ENCODE measurements around the gene VWA3B. TPM values are rescaled to one million over a fixed set of nuclear protein-coding genes. Genes with fewer than 3 reads are reported as not detected.
"Not testable (repeated sequence)": the region's sequence is repeated elsewhere in the genome, so short reads cannot be mapped to it uniquely, and the experiment has no call there.

VWA3B gene
- total RNA-seq, 1 donor from 2014 or later = not detected

GRCh38 chr2:98043101-98043500 is 43.9 kb upstream of the VWA3B start:
- no peak for DNase-seq (ENCODE audit: low spot score in 2 of 2, unreplicated experiment in 2 of 2)
- Mint-ChIP-seq H3K27ac (no peak overlapping the region), H3K36me3 (no peaks in the 10 kb centered on the region), H3K27me3 (ENCODE audit: low read depth) (no peaks in the 10 kb centered on the region), H3K4me3 (no peak overlapping the region), H3K9me3 (peaks cover 36% of the 10 kb centered on the region), H3K4me1 (peaks cover under 1% of the 10 kb centered on the region)
- TF ChIP-seq CTCF (IDR thresholded peaks at IDR 0.05; ENCODE audit: unreplicated experiment) = no peak

- not testable (repeated sequence) for H3K4me1 Mint-ChIP-seq; H3K27me3 Mint-ChIP-seq (ENCODE audit: low read depth); DNase-seq (ENCODE audit: low spot score in 2 of 2, unreplicated experiment in 2 of 2); H3K36me3 Mint-ChIP-seq; H3K27ac Mint-ChIP-seq; H3K4me3 Mint-ChIP-seq
- H3K9me3 Mint-ChIP-seq = peaks cover 36% of the 10 kb centered on the region
These were observed 42.2 kb upstream of the VWA3B start for GRCh38 chr2:98044730-98045129.

GRCh38 chr2:98050070-98050469 is 36.9 kb upstream of the VWA3B start:
- no peak overlapping the region for H3K4me3 Mint-ChIP-seq
- no peak overlapping the region for H3K27ac Mint-ChIP-seq
- no peak for DNase-seq (ENCODE audit: low spot score in 2 of 2, unreplicated experiment in 2 of 2)
- peaks cover 10% of the 10 kb centered on the region for H3K4me1 Mint-ChIP-seq
- H3K9me3 Mint-ChIP-seq = peaks cover 10% of the 10 kb centered on the region
- no peaks in the 10 kb centered on the region for H3K36me3 Mint-ChIP-seq
- no peaks in the 10 kb centered on the region for H3K27me3 Mint-ChIP-seq (ENCODE audit: low read depth)
- no peak for TF ChIP-seq CTCF (IDR thresholded peaks at IDR 0.05; ENCODE audit: unreplicated experiment)

GRCh38 chr2:98058191-98058975 is 28.6 kb upstream of the VWA3B start:
- no peak overlapping the region for H3K27ac Mint-ChIP-seq
- H3K36me3 Mint-ChIP-seq = no peaks in the 10 kb centered on the region
- no peak for DNase-seq (ENCODE audit: low spot score in 2 of 2, unreplicated experiment in 2 of 2)
- H3K4me3 Mint-ChIP-seq = no peak overlapping the region
- H3K9me3 Mint-ChIP-seq = peaks cover 11% of the 10 kb centered on the region
- H3K27me3 Mint-ChIP-seq (ENCODE audit: low read depth) = no peaks in the 10 kb centered on the region
- TF ChIP-seq CTCF (IDR thresholded peaks at IDR 0.05; ENCODE audit: unreplicated experiment) = no peak
- peaks cover 2% of the 10 kb centered on the region for H3K4me1 Mint-ChIP-seq

- Mint-ChIP-seq H3K4me3 (no peak overlapping the region), H3K9me3 (peaks cover 11% of the 10 kb centered on the region), H3K4me1 (no peaks in the 10 kb centered on the region), H3K36me3 (no peaks in the 10 kb centered on the region), H3K27me3 (ENCODE audit: low read depth) (no peaks in the 10 kb centered on the region), H3K27ac (no peak overlapping the region)
- TF ChIP-seq CTCF (IDR thresholded peaks at IDR 0.05; ENCODE audit: unreplicated experiment) = no peak
- DNase-seq (ENCODE audit: low spot score in 2 of 2, unreplicated experiment in 2 of 2) = no peak
These were observed 26.7 kb upstream of the VWA3B start for GRCh38 chr2:98060277-98060676.

- H3K9me3 Mint-ChIP-seq = peaks cover 6% of the 10 kb centered on the region
- TF ChIP-seq CTCF (IDR thresholded peaks at IDR 0.05; ENCODE audit: unreplicated experiment) = no peak
- no peaks in the 10 kb centered on the region for H3K36me3 Mint-ChIP-seq
- H3K27me3 Mint-ChIP-seq (ENCODE audit: low read depth) = no peaks in the 10 kb centered on the region
- no peak overlapping the region for H3K27ac Mint-ChIP-seq
- no peak overlapping the region for H3K4me3 Mint-ChIP-seq
- DNase-seq (ENCODE audit: low spot score in 2 of 2, unreplicated experiment in 2 of 2) = no peak
- H3K4me1 Mint-ChIP-seq = no peaks in the 10 kb centered on the region
These were observed 23.6 kb upstream of the VWA3B start for GRCh38 chr2:98063291-98063854.
